Kasumi-1 (cell line): ENCODE data around the gene PRDM5.

Source experiments
- DNase-seq, 2 experiments: peaks; one replicate each; lab custom pipeline; 2025; lab: John Stamatoyannopoulos, UW

PRDM5 gene

DNA sequence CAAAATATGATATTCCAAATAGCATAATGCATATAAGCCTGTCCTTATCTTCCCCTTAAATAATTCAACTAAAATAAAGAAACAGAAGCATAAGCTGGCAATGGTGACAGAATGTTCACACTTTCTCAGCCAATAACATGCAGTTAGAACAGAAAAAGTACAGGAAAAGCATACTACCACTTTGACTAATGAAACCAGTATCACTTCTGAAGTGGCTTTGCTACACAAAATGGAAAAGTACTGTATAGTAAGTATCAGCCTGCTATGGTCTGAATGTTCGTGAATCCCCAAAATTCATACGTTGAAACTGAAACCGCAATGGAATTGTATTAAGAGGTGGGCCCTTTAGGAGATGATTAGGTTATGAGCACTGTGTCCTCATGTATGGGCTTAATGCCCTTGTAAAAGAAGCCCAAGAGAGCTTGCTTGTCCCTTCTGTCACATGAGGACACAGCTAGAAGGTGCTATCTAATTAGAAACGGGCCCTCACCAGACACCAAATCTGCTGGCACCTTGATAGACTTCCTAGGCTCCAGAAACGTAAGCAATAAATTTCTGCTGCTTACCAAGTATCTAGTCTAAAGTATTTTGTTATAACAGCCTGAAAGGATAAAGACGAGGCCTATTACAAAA, 102.6 kb downstream of the PRDM5 start:
- no peak for DNase-seq

- DNase-seq, result no peak
Observed at GRCh38 chr4:120816296-120816965, 106.1 kb downstream of the PRDM5 start.

DNA sequence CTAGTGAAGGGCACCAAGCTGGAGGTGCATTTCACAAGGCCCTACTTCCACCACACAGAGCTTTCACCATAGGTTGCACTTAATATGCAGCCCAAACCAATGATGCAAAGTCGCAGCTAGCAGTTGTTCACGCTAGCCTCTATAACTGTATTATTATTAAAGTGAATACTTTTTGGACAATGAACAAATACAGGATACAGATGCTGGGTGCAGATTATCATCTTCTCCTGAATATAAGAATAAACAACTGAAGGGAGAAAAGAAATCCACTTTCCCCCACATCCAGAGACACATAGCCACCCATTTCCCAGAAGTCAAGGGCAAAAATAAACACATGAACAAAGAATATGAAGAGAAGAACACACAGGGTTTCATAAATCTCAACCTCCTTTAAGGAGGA, 107.2 kb downstream of the PRDM5 start:
- no peak for DNase-seq

DNA sequence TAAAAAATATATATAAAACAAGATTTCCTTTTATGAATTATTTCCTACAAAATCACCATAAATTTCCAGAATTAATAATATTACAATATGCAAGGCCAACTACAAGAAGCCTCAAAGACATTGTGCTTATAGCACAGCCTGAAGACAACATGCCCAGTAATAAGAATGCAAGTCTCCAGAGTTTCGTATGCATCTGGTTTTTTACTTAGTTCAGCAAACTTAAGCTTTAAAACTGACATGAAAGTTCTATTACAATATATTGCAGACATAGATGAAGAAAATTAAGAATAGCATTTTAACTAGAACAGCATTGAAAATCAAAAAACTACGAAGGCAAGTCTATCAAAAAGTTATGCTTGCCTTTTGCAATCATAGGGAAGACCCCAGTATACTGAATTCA, 107.6 kb downstream of the PRDM5 start:
- DNase-seq, result no peak

DNA sequence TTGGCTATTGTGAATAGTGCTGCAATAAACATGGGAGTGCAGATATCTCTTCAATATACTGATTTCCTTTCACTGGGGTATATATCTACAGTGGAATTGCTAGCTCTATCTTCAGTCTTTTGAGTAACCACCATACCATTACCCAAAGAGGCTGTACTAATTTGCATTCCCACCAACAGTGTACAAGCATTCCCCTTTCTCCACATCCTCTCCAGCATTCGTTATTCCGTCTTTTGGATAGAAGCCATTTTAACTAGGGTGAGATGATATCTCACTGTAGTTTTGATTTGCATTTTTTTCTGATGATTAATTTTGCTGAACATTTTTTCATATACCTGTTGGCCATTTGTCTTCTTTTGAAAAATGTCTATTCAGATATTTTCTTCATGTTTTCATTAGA, 110.3 kb downstream of the PRDM5 start:
- no peak for DNase-seq

GRCh38 chr4:120809518-120809917, 113.0 kb downstream of the PRDM5 start:
- peak in 1 of 2 experiments; percentile 12 for DNase-seq

GRCh38 chr4:120808475-120809141, 113.9 kb downstream of the PRDM5 start:
- DNase-seq, result no peak

DNA sequence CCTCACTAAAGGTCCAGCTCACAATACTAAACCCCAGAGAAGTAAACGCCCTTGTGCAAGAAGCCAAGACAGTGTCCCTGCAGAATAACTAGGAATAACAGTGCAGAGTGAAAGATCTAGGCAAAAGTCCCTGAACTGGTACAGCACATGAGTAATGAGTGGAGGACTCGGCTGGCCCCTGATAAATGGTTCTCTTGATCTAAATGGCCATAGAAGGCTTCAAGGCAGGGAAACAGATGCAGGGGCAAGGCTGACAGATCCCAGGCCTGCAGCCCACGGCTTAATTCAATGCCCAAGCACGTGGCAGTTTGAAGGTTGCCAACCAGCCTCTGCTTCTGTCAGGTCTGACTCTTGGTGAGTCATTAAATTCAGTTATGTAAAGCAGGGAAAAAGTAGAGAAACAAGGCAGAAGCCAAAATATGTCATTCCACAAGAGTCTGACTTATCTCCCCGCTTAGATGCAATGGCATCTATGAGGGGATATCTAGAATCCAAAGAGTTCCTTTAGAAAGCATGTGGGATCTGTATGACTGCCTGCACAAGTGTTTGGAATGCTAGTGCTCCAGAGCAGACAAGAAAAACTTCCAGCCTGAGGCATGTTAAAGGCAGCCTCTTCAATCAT, 121.3 kb downstream of the PRDM5 start:
- DNase-seq, result no peak

- no peak for DNase-seq
Observed at GRCh38 chr4:120798570-120798969, 124.0 kb downstream of the PRDM5 start.

DNA sequence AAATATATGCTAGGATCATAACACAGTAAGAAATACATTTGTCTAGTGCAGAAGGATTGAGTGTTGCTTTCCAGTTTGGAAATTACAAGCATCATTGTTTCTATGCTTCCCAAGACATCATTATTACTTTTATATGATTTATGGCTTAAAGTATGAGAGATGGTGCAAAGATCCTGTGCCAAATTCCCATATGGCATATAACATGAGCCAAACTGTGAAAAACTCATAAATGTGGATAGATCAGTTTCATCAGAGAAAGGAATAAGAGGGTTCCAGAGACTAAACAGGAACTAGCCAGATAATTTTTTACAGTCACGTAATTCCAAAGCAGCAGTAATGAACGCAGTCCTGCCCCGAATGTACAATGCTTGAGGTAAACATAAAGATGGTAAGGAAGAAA, 126.3 kb downstream of the PRDM5 start:
- no peak for DNase-seq

- no peak for DNase-seq
Observed at GRCh38 chr4:120785202-120785601, 137.3 kb downstream of the PRDM5 start.

DNA sequence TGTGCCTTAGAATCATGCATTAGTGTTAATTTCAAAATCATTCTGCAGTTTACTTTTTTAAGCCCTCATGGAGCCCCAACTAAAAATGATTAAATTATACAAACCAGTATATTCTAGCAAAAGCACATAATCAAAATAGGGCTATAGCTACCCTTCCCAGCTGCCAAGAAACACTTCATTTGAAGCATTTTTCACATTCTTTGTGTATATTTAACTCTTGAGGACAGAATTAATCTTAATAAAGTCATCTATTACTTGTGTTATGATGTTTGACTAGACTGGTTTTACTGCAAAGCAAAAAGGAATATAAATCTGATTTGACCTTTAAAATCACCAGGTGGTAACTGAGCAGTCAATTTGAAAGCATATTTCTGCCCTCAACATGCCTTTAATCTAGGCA, 145.1 kb downstream of the PRDM5 start:
- no peak for DNase-seq

DNA sequence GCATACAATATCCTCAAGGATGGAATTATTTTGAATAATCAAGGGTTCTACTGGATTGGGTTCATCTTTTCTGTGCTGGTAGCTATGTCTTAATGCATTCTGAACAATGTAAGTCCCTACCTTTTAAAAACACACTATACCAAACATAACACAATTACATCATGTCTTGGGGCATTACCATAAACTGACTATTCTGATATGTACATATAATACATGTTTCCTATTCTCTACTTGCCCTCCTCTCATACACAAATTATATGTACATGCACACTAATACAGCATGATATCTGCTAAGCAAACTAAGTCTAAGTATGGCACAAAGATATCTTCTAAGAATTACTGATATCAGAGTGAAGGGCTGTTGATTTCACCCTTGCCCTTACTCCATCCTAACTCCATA, 147.1 kb downstream of the PRDM5 start:
- DNase-seq, result no peak

GRCh38 chr4:120773641-120774040, 148.9 kb downstream of the PRDM5 start:
- peak; percentile 57 to 67 for DNase-seq

- no peak for DNase-seq
Observed at GRCh38 chr4:120771907-120772306, 150.6 kb downstream of the PRDM5 start.

- no peak for DNase-seq
Observed at GRCh38 chr4:120770897-120771296, 151.6 kb downstream of the PRDM5 start.

DNA sequence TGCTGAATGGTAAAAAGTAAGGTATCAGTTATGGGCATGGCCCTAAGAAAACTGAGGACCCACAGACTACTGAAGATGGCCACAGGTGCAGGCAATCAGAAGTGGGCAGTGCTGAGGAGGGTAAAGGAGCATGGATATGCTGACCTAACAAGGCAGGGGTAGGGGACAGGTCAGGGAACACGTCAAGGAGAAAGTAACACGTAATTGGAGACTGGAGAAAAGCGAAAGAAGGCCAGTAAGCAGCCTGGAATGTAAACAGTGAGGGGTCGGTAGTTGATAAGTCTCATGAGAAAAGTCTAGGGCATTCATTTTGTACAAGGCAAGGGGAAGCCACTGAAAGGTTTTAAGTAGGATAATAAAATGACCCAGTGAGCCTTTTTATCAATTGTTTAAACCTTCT, 153.3 kb downstream of the PRDM5 start:
- no peak for DNase-seq

DNA sequence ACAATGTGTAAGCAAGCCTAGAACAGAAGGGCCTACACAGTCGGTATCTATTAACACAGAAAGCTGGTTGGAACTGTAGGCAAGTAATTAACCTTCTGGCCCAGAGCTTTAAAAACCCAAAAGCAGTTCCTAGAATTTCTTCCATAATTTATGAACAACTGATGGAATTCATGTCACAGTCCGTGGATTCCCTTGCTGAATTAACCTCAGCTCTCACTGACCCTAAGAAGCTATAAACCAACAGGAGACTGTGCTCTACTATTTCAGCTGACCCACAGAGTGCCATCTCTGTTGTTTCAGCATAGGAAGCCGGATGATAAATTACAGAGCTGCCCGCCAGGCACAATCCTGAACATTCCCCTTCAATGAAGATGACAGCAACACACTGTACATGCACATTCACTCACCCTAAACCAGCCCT, 157.3 kb downstream of the PRDM5 start:
- no peak for DNase-seq

DNA sequence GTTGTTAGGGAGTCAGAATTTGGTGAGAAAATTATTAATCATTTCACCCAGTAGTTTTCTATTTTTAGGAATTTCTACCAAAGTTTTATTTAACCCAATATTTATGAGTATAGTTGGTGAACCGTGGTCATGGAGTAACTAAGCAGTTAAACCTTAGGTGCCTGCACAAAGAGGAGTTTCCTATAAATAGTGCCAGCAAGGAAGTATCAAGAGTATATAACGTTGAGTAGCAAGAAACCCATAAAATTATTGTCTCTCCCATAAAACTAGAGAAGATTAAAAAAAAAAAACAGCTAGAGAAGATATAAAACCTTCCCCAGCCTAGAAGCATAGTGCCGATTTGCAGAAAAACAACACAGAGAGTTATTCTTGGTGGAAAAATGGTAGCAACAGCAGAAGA, 158.9 kb downstream of the PRDM5 start:
- DNase-seq, result no peak

DNA sequence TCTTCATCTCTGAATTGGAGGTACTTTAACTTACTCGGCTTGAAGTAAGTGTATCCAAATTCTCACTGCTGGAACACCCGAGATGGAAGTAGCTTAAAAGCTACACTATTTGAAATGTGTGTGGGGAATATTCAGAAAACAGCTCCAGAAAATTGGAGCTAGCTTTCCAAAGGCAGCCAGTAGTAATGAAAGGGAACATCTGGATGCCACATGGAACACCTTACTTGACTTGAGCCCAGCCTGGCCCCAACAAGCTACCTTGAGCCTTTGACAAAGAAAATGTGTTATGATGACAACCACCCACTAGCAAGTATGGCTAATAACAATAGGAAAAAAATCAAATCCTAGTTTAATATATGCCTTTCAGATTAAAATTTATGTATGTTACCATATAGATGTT, 161.5 kb downstream of the PRDM5 start:
- DNase-seq, result no peak

- DNase-seq, result no peak
Observed at GRCh38 chr4:120760047-120760446, 162.5 kb downstream of the PRDM5 start.

DNA sequence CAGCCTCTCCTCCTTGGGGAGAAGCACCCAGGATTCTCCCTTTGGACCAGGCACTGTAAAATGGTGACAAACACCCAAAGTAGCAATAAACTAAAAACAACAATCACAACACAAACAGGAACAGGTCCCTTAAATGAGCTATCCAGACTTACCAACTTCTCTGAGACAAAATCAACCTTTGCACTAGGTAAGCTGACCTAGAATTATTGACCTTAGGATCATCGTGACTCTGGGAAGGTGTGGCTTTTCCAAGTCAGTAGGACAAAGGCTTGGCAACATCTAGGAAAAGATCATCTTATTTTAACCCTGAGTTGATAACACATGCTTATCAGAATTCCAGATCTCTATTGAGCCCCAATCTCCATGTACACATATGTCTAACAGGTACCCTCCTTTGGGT, 166.7 kb downstream of the PRDM5 start:
- no peak for DNase-seq

GRCh38 chr4:120754590-120754989, 167.9 kb downstream of the PRDM5 start:
- DNase-seq, result no peak
